ENCODE data around the gene FFAR1. TPM values are rescaled to one million over a fixed set of nuclear protein-coding genes. Genes with fewer than 3 reads are reported as not detected.
A peak's percentile ranks its signal among the peaks of the same experiment; 100 is the strongest.

FFAR1 gene
- total RNA-seq, 2 experiments from 2014 or later, result 9.8 to 11.4 TPM

GRCh38 chr19:35315883-35316282 lies 31.8 kb upstream of the FFAR1 start:
- Histone ChIP-seq H3K27ac (ENCODE audit: low read depth, low read length, poor library complexity, severe bottlenecking) (no peak overlapping the region), H3K4me2 (ENCODE audit: low read length) (0 out of 2 replicates have a peak overlapping the region, but pooled peaks have one; percentile 10), H3K4me1 (ENCODE audit: insufficient read depth, low read length, poor library complexity, severe bottlenecking) (peaks cover 80% of the 10 kb centered on the region), H4K20me1 (ENCODE audit: insufficient read depth, low read length) (no peaks in the 10 kb centered on the region), H3K9me2 (ENCODE audit: insufficient read depth, low read length) (no peaks in the 10 kb centered on the region), H3K79me2 (ENCODE audit: insufficient read depth, low read depth, low read length) (no peaks in the 10 kb centered on the region), H3K4me3 (ENCODE audit: low read depth, low read length, poor library complexity, severe bottlenecking) (no peak overlapping the region), H3K36me3 (ENCODE audit: insufficient read depth, low read length) (no peaks in the 10 kb centered on the region), H2AFZ (ENCODE audit: low read length) (no peak overlapping the region), H3K9me3 (ENCODE audit: low read length) (no peaks in the 10 kb centered on the region)
- peak; percentile 71 for DNase-seq (ENCODE audit: low spot score)
- ChIA-PET CTCF (ENCODE audit: unreplicated experiment) (no interaction called here), POLR2A (interaction anchor here (0.6 to 1.7 kb wide), 6 partner anchors 8 to 174 kb away, joined by 3 to 5 read pairs (median 3); no protein-coding TSS in a partner anchor)
- intact Hi-C loops (cut with micrococcal nuclease; ENCODE audit: unreplicated experiment), result loop anchor here (1.0 kb wide), 1 partner anchor 152 kb away; no protein-coding TSS in a partner anchor
- TF ChIP-seq EZH2phosphoT487 (IDR thresholded peaks at IDR 0.05; ENCODE audit: borderline replicate concordance, low read depth, low read length), result no peak
- peak; percentile 60 for TF ChIP-seq CTCF (conservative IDR thresholded peaks at IDR 0.05; ENCODE audit: low read length)
- BruUV-seq (replicated peaks), result no TSS peak

GRCh38 chr19:35316560-35316959 lies 31.1 kb upstream of the FFAR1 start:
- Histone ChIP-seq H3K4me2 (ENCODE audit: low read length) (no peak overlapping the region), H3K9me3 (ENCODE audit: low read length) (peaks cover under 1% of the 10 kb centered on the region; the same call in 1 of the 2 replicates), H3K4me1 (ENCODE audit: insufficient read depth, low read length, poor library complexity, severe bottlenecking) (peaks cover 82% of the 10 kb centered on the region), H3K79me2 (ENCODE audit: insufficient read depth, low read depth, low read length) (no peaks in the 10 kb centered on the region), H3K27ac (ENCODE audit: low read depth, low read length, poor library complexity, severe bottlenecking) (no peak overlapping the region), H4K20me1 (ENCODE audit: insufficient read depth, low read length) (no peaks in the 10 kb centered on the region), H3K36me3 (ENCODE audit: insufficient read depth, low read length) (no peaks in the 10 kb centered on the region), H2AFZ (ENCODE audit: low read length) (no peak overlapping the region), H3K4me3 (ENCODE audit: low read depth, low read length, poor library complexity, severe bottlenecking) (no peak overlapping the region), H3K9me2 (ENCODE audit: insufficient read depth, low read length) (no peaks in the 10 kb centered on the region)
- ChIA-PET CTCF (ENCODE audit: unreplicated experiment) (no interaction called here), POLR2A (interaction anchor here (0.9 to 1.7 kb wide), 4 partner anchors 9 to 32 kb away, joined by 3 to 4 read pairs (median 3); no protein-coding TSS in a partner anchor)
- no peak for DNase-seq (ENCODE audit: low spot score)
- TF ChIP-seq CTCF (conservative IDR thresholded peaks at IDR 0.05; ENCODE audit: low read length) (no peak), EZH2phosphoT487 (IDR thresholded peaks at IDR 0.05; ENCODE audit: borderline replicate concordance, low read depth, low read length) (no peak)
- intact Hi-C loops (cut with micrococcal nuclease; ENCODE audit: unreplicated experiment), result loop anchor here (1.0 kb wide), 1 partner anchor 152 kb away; no protein-coding TSS in a partner anchor
- BruUV-seq (replicated peaks), result no TSS peak

- Histone ChIP-seq H3K79me2 (ENCODE audit: insufficient read depth, low read depth, low read length) (no peaks in the 10 kb centered on the region), H3K4me2 (ENCODE audit: low read length) (no peak overlapping the region; the same call in 1 of the 2 replicates), H4K20me1 (ENCODE audit: insufficient read depth, low read length) (no peaks in the 10 kb centered on the region), H3K9me3 (ENCODE audit: low read length) (peaks cover 8% of the 10 kb centered on the region; the same call in 1 of the 2 replicates), H3K27ac (ENCODE audit: low read depth, low read length, poor library complexity, severe bottlenecking) (peak overlapping the region; percentile 42), H3K4me1 (ENCODE audit: insufficient read depth, low read length, poor library complexity, severe bottlenecking) (peaks cover 88% of the 10 kb centered on the region), H2AFZ (ENCODE audit: low read length) (peak overlapping the region; percentile 64), H3K4me3 (ENCODE audit: low read depth, low read length, poor library complexity, severe bottlenecking) (no peak overlapping the region), H3K9me2 (ENCODE audit: insufficient read depth, low read length) (no peaks in the 10 kb centered on the region), H3K36me3 (ENCODE audit: insufficient read depth, low read length) (no peaks in the 10 kb centered on the region; the same call in 1 of the 2 replicates)
- no peak for TF ChIP-seq CTCF (conservative IDR thresholded peaks at IDR 0.05; ENCODE audit: low read length)
- no peak for TF ChIP-seq EZH2phosphoT487 (IDR thresholded peaks at IDR 0.05; ENCODE audit: borderline replicate concordance, low read depth, low read length)
- intact Hi-C loops (cut with micrococcal nuclease; ENCODE audit: unreplicated experiment), result no loop called here
- DNase-seq (ENCODE audit: low spot score), result no peak
- no TSS peak for BruUV-seq (replicated peaks)
- CTCF ChIA-PET (ENCODE audit: unreplicated experiment), result interaction anchor here (0.6 kb wide), 1 partner anchor 22 kb away, joined by 4 read pairs; no protein-coding TSS in a partner anchor
- POLR2A ChIA-PET, result interaction anchor here (0.9 to 1.7 kb wide), 4 partner anchors 10 to 61 kb away, joined by 3 to 7 read pairs (median 4); no protein-coding TSS in a partner anchor
Observed at GRCh38 chr19:35317464-35318043, 30.1 kb upstream of the FFAR1 start.
